ENCODE data around the gene DBI.

DBI gene

DNA sequence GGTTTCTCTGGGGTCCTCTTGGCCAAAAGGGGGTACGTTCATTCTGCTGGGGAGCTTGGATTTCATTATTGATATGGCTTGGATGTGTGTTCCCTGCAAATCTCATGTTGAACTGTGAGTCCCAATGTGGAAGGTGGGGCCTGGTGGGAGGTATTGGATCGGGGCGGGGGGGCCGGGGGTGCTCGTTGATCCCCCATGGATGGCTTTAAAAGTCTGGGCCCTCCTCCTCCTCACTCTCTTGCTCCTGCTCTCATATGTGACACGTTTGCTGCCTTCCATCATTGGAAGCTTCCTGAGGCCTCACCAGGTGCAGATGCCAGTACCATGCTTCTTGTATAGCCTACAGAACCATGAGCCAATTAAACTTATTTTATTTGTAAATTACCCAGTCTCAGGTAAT lies 11.8 kb downstream of the DBI start:
- Histone ChIP-seq H3K9ac (ENCODE audit: low read depth, low read length) (no peak overlapping the region), H3K4me2 (ENCODE audit: insufficient read depth, low read length) (no peak overlapping the region)

GRCh38 chr2:119383410-119384140 lies 16.8 kb downstream of the DBI start:
- Histone ChIP-seq H3K36me3 (ENCODE audit: insufficient read depth, low read length) (no peaks in the 10 kb centered on the region), H3K79me2 (ENCODE audit: insufficient read depth, low read length) (no peaks in the 10 kb centered on the region), H3K4me2 (ENCODE audit: insufficient read depth, low read length) (no peak overlapping the region), H3K4me1 (ENCODE audit: insufficient read depth, low read length) (peaks cover 12% of the 10 kb centered on the region), H3K9ac (ENCODE audit: low read depth, low read length) (no peak overlapping the region), H3K27ac (ENCODE audit: low read length) (no peak overlapping the region), H2AFZ (ENCODE audit: low read depth, low read length) (no peak overlapping the region), H3K27me3 (ENCODE audit: insufficient read depth, low read length, poor library complexity) (peaks cover 6% of the 10 kb centered on the region), H3K4me3 (ENCODE audit: low read depth in 1 of 2, low read length in 2 of 2) (no peak overlapping the region), H4K20me1 (ENCODE audit: insufficient read depth, low read length) (no peaks in the 10 kb centered on the region), H3K9me3 (ENCODE audit: insufficient read depth, low read length, severe bottlenecking) (no peaks in the 10 kb centered on the region)
- DNase-seq (no peak), ATAC-seq (ENCODE audit: insufficient read depth, low read depth) (no peak)
- TF ChIP-seq, protein P1, sequence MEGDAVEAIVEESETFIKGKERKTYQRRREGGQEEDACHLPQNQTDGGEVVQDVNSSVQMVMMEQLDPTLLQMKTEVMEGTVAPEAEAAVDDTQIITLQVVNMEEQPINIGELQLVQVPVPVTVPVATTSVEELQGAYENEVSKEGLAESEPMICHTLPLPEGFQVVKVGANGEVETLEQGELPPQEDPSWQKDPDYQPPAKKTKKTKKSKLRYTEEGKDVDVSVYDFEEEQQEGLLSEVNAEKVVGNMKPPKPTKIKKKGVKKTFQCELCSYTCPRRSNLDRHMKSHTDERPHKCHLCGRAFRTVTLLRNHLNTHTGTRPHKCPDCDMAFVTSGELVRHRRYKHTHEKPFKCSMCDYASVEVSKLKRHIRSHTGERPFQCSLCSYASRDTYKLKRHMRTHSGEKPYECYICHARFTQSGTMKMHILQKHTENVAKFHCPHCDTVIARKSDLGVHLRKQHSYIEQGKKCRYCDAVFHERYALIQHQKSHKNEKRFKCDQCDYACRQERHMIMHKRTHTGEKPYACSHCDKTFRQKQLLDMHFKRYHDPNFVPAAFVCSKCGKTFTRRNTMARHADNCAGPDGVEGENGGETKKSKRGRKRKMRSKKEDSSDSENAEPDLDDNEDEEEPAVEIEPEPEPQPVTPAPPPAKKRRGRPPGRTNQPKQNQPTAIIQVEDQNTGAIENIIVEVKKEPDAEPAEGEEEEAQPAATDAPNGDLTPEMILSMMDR (IDR thresholded peaks at IDR 0.05; ENCODE audit: borderline replicate concordance, extremely low read depth, low read length, poor library complexity, severe bottlenecking), result no peak
- no peak for TF ChIP-seq EZH2 (IDR thresholded peaks at IDR 0.05; ENCODE audit: borderline replicate concordance, low read depth, low read length, severe bottlenecking)

More for the DNA sequence above, 11.8 kb downstream of the DBI start:
- Histone ChIP-seq H2AFZ (ENCODE audit: low read depth, low read length) (no peak overlapping the region), H3K27ac (ENCODE audit: low read length) (no peak overlapping the region), H3K79me2 (ENCODE audit: insufficient read depth, low read length) (no peaks in the 10 kb centered on the region), H3K4me1 (ENCODE audit: insufficient read depth, low read length) (no peaks in the 10 kb centered on the region), H3K36me3 (ENCODE audit: insufficient read depth, low read length) (peaks cover 1% of the 10 kb centered on the region), H3K27me3 (ENCODE audit: insufficient read depth, low read length, poor library complexity) (peaks cover 6% of the 10 kb centered on the region), H4K20me1 (ENCODE audit: insufficient read depth, low read length) (no peaks in the 10 kb centered on the region), H3K9me3 (ENCODE audit: insufficient read depth, low read length, severe bottlenecking) (no peaks in the 10 kb centered on the region), H3K4me3 (ENCODE audit: low read depth in 1 of 2, low read length in 2 of 2) (no peak overlapping the region)
- DNase-seq (no peak), ATAC-seq (ENCODE audit: insufficient read depth, low read depth) (no peak)
- no peak for TF ChIP-seq EZH2 (IDR thresholded peaks at IDR 0.05; ENCODE audit: borderline replicate concordance, low read depth, low read length, severe bottlenecking)
- TF ChIP-seq, protein P1 (IDR thresholded peaks at IDR 0.05; ENCODE audit: borderline replicate concordance, extremely low read depth, low read length, poor library complexity, severe bottlenecking), result no peak

DNA sequence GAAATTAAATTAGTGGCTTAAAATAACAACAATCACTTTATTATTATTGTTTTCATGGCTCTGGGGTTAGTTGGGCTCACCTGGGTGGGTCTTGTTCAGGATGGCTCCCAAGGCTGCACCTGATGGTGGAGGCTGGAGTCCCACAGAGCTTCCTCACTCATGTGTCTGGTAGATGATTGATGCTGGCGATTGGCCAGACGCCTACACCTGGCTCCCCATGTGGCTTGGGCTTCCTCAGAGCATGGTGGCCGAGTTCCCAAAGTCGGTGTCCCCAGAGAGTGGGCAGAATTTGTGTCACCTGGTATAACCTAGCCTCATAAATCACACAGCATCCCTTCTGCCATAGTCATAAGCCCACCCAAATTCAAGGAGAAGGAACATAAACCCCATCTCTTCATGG lies 18.2 kb downstream of the DBI start:
- TF ChIP-seq EZH2 (IDR thresholded peaks at IDR 0.05; ENCODE audit: borderline replicate concordance, low read depth, low read length, severe bottlenecking), result no peak
- TF ChIP-seq, protein P1 (IDR thresholded peaks at IDR 0.05; ENCODE audit: borderline replicate concordance, extremely low read depth, low read length, poor library complexity, severe bottlenecking), result no peak
- no peaks in the 10 kb centered on the region for H3K79me2 ChIP-seq (ENCODE audit: insufficient read depth, low read length)
- H4K20me1 ChIP-seq (ENCODE audit: insufficient read depth, low read length), result no peaks in the 10 kb centered on the region
- no peak overlapping the region for H3K4me2 ChIP-seq (ENCODE audit: insufficient read depth, low read length)
- H3K27me3 ChIP-seq (ENCODE audit: insufficient read depth, low read length, poor library complexity), result peaks cover 9% of the 10 kb centered on the region
- H2AFZ ChIP-seq (ENCODE audit: low read depth, low read length), result no peak overlapping the region
- no peaks in the 10 kb centered on the region for H3K36me3 ChIP-seq (ENCODE audit: insufficient read depth, low read length)
- H3K9me3 ChIP-seq (ENCODE audit: insufficient read depth, low read length, severe bottlenecking), result no peaks in the 10 kb centered on the region
- no peak for DNase-seq
- H3K4me3 ChIP-seq (ENCODE audit: low read depth in 1 of 2, low read length in 2 of 2), result no peak overlapping the region
- H3K4me1 ChIP-seq (ENCODE audit: insufficient read depth, low read length), result peaks cover 12% of the 10 kb centered on the region
- no peak overlapping the region for H3K9ac ChIP-seq (ENCODE audit: low read depth, low read length)
- no peak overlapping the region for H3K27ac ChIP-seq (ENCODE audit: low read length)
- no peak for ATAC-seq (ENCODE audit: insufficient read depth, low read depth)

All from DND-41 (cell line).